Skeletal muscle tissue (tissue), 4 donors: ENCODE measurements around the gene ATF3. TPM values are rescaled to one million over a fixed set of nuclear protein-coding genes. Genes with fewer than 3 reads are reported as not detected.
A peak's percentile ranks its signal among the peaks of the same experiment; 100 is the strongest.

Experiments used
- H3K27ac ChIP-seq: one replicate; pipeline ENCODE4 v1.7.0; 2013; ENCODE audit warnings: mild to moderate bottlenecking, low read depth, low read length, inconsistent platforms
- H3K27me3 ChIP-seq, 3 donors: one replicate each; pipeline ENCODE4 v1.7.0; 2013; ENCODE audit warnings: low read length in 3 of 3; ENCODE audit not compliant: control insufficient read depth in 3 of 3, insufficient read depth in 3 of 3
- H3K36me3 ChIP-seq, 3 donors: one replicate each; pipeline ENCODE4 v1.7.0; 2013; ENCODE audit warnings: low read length in 3 of 3; ENCODE audit not compliant: control insufficient read depth in 3 of 3, insufficient read depth in 3 of 3
- H3K4me1 ChIP-seq, 3 donors: one replicate each; pipeline ENCODE4 v1.7.0; 2013; ENCODE audit warnings: low read length in 3 of 3, mild to moderate bottlenecking in 3 of 3; ENCODE audit not compliant: control insufficient read depth in 3 of 3, insufficient read depth in 3 of 3
- H3K4me3 ChIP-seq, 3 donors: one replicate each; pipeline ENCODE4 v1.7.0; 2013; ENCODE audit warnings: low read length in 3 of 3
- H3K9ac ChIP-seq, 3 donors: one replicate each; pipeline ENCODE4 v1.7.0; 2013; ENCODE audit warnings: low read length in 3 of 3, mild to moderate bottlenecking in 3 of 3, moderate library complexity in 2 of 3, low read depth in 1 of 3
- H3K9me3 ChIP-seq, 3 donors: one replicate each; pipeline ENCODE4 v1.7.0; 2013; ENCODE audit warnings: low read length in 3 of 3; ENCODE audit not compliant: control insufficient read depth in 3 of 3
- total RNA-seq: library from RNA; depleted of rRNA; stranded (reverse); fragments of >200 nt; gene quantifications from one replicate; pipeline ENCODE4 v1.2.3, GENCODE V29; 2014
- donor health status: Osteomylitis.

ATF3 gene
- total RNA-seq, 1 donor from 2014 or later, result 4.7 TPM

DNA sequence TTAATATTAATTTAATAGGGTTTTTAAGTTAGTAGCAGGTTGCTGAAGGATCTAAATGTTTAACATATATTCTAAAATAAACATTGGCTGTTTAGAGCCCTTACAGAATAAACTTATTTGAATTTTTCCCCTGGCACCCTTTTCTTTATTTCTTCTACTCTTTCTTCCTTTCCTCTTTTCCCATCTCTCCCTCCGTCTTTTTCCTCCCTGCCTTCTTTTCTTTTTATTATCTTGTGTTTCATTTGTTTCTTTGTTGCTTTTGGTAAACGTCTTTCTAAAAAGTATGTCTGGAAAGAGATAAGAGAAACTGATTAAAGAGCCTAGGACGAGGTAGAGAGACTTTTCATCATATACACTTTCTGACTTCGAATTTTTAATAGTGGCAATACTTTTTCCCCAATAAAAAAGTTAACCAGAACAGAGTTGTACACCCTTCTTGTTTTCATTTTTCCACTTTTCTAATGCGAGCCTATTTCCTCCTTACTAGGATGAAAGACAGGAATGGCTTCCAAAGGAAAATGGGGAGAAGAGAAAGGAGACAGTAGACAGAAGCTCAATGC lies 39.5 kb upstream of the ATF3 start:
- Histone ChIP-seq H3K9ac (no peak overlapping the region), H3K27me3 (no peaks in the 10 kb centered on the region), H3K4me1 (peaks cover 5 to 9% (median 5%) of the 10 kb centered on the region in 3 donors), H3K9me3 (no peaks in the 10 kb centered on the region), H3K4me3 (no peak overlapping the region), H3K27ac (no peak overlapping the region), H3K36me3 (no peaks in the 10 kb centered on the region)

DNA sequence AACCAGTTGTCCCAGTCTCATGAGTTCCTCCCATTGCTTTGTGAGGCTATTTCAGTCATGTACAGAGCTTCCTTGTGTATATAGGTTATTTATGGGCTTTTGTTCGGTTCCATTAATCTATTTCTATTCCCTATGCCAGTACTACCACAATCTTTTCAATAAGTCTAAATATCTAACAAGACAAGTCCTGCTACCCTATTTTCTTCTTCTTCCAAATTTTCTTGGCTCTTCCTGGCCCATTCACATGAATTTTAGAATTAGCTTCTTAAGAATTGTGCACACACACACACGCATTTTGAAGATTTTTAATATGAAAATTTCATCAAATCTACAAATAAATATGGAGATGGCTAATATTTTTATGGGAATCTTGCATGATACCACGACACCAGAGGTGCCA lies 33.8 kb upstream of the ATF3 start:
- no peaks in the 10 kb centered on the region for H3K36me3 ChIP-seq
- no peak overlapping the region for H3K27ac ChIP-seq
- no peak overlapping the region for H3K9ac ChIP-seq
- no peaks in the 10 kb centered on the region for H3K27me3 ChIP-seq
- H3K9me3 ChIP-seq, result no peaks in the 10 kb centered on the region
- no peaks in the 10 kb centered on the region for H3K4me1 ChIP-seq
- no peak overlapping the region for H3K4me3 ChIP-seq

DNA sequence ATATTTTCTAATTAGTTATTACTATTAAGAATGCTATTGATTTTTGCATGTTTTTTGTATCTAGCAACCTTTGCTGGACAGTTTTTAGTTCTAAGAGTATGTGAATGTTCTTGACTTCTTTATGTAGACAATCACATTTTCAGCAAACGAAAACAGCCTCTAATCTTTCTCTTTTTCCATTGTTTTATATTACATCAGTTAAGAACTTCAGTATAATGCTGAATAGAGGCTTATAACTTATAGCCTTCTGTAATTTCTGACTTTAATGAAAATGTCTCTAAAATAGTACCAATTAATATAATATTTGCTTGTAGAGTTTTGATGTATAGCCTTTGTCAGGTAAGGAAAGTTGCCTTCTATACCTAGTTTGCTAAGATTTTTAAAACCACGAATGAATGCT lies 33.2 kb upstream of the ATF3 start:
- Histone ChIP-seq H3K9ac (no peak overlapping the region), H3K36me3 (no peaks in the 10 kb centered on the region), H3K27me3 (no peaks in the 10 kb centered on the region), H3K4me1 (peaks cover 0 to 3% (median 0%) of the 10 kb centered on the region in 3 donors), H3K27ac (no peak overlapping the region), H3K9me3 (no peaks in the 10 kb centered on the region), H3K4me3 (no peak overlapping the region)

DNA sequence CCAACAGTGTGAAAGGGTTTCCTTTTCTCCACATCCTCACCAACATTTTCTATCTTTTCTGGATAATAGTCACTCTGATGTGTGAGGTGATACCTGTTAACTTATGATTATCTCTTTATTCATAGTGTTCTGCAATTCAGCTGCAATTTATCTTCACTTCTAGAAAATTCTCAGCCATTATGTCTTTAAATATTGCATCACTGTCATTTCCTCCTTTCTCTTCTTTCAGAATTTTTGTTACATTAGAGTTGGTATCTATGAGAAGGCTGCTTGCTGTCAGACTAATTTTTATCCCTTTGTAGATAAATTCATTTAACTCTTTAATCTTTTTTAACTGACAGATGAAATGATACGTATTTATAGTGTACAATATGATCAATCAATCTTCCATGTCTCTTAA lies 30.5 kb upstream of the ATF3 start:
- Histone ChIP-seq H3K27me3 (no peaks in the 10 kb centered on the region), H3K4me1 (peaks cover 0 to 3% (median 0%) of the 10 kb centered on the region in 3 donors), H3K9me3 (no peaks in the 10 kb centered on the region), H3K27ac (no peak overlapping the region), H3K36me3 (no peaks in the 10 kb centered on the region), H3K9ac (no peak overlapping the region), H3K4me3 (no peak overlapping the region)

DNA sequence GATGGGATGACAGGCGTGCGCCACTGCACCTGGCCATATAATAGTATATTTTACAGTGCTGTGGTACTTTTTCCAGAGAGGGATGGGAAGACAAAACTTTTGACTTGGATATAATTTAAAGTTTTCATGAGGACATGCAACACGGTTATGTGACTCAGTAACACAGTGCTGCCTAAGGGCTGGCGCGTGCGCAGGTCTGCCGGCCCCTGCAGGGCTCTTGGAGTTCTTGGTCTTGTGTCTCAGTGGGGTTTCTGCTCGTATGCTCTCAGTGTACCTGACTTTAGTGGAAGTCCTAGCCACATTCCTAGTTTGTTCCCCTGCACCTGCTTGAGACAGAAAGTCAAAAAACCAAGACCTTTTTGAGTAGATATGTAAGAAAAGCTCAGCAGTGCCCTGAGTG lies 27.5 kb upstream of the ATF3 start:
- H3K27ac ChIP-seq, result no peak overlapping the region
- no peaks in the 10 kb centered on the region for H3K9me3 ChIP-seq
- no peaks in the 10 kb centered on the region for H3K36me3 ChIP-seq
- H3K4me1 ChIP-seq, result peaks cover 0 to 3% (median 0%) of the 10 kb centered on the region in 3 donors
- no peak overlapping the region for H3K4me3 ChIP-seq
- H3K27me3 ChIP-seq, result peaks cover 0 to 3% (median 2%) of the 10 kb centered on the region in 3 donors
- H3K9ac ChIP-seq, result no peak overlapping the region

DNA sequence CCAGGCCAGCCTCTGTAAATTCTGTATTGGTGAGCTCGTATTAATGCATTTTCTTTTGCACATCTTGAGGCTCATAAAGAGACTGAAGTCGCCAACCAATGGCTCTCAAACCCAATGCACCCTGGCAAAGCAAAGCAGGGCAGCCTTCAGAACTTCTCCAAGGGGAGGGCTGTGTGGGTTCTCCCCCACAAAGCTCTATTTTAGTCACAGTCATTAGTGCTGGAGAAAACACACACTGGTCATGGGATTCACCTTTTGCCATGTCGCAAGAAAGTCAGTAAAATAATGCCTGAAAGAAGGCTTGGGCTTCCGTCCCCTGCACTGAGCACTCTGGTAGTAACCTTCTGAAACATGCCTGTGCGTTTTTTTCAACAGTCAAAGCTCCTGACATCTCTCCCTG lies 26.3 kb upstream of the ATF3 start:
- Histone ChIP-seq H3K9ac (peak overlapping the region in 1 of 3 donors; percentile 10), H3K27me3 (peaks cover 0 to 13% (median 3%) of the 10 kb centered on the region in 3 donors), H3K9me3 (no peaks in the 10 kb centered on the region), H3K27ac (no peak overlapping the region), H3K36me3 (no peaks in the 10 kb centered on the region), H3K4me1 (peaks cover 0 to 3% (median 0%) of the 10 kb centered on the region in 3 donors), H3K4me3 (no peak overlapping the region)

DNA sequence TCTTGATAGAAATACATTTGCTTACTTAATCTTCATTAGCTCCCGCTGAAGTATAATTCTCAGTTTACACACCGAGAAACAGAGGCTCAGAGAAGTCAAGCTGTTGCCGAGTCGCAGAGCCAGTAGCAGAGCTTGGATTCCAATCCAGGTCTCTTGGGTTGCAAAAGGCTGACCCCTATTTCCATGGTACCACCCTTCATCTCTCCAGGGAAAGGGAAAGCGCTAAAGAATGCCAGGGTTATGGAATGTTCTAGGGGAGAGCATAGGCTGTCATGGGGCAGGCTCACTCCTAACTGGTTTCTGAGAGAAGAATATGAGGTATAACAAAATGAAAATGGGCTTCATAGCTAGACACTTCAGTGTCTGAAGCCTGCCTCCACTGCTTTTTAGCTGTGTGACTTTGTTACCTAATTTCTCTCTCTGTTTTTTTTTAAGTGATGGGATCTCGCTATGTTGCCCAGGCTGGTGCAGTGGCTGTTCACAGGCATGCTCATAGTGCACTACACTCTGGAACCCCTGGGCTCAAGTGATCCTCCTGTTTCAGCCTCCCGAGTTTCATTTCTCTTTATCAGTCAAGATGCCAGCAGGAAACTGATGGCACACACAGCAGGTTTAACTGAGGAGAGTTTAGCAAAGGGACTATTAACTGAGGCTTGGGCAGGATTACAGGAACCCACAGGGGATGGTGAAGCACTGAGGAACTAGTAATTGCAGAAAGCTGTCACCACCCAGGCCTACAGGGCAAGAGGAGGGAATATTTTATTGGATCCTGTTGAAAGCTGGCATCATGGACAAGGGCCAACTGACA lies 25.5 kb upstream of the ATF3 start:
- Histone ChIP-seq H3K4me3 (no peak overlapping the region), H3K27me3 (peaks cover 3 to 19% (median 4%) of the 10 kb centered on the region in 3 donors), H3K36me3 (no peaks in the 10 kb centered on the region), H3K4me1 (peaks cover 0 to 3% (median 0%) of the 10 kb centered on the region in 3 donors), H3K9ac (no peak overlapping the region), H3K27ac (no peak overlapping the region), H3K9me3 (no peaks in the 10 kb centered on the region)

DNA sequence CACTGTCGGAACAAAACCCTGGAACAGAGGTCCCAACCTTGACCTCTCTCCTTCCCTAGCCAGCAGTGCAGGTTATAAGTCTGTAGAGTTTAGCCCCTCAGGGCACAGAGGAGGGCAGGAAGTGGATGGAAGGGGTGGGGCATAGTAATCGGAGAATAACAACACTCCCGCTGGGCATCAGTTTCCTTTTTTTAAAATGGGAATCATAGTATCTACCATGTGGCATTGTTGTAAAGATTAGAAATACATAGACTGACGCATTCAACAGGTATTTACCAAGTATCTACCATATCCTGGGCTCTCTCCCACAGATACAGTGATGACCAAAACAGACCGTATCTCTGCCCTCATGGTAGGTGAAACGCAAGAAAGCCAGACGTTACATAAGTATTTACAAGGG lies 24.9 kb upstream of the ATF3 start:
- Histone ChIP-seq H3K36me3 (no peaks in the 10 kb centered on the region), H3K9ac (no peak overlapping the region), H3K27ac (no peak overlapping the region), H3K4me1 (peaks cover 0 to 3% (median 0%) of the 10 kb centered on the region in 3 donors), H3K4me3 (no peak overlapping the region), H3K9me3 (no peaks in the 10 kb centered on the region), H3K27me3 (peaks cover 3 to 22% (median 9%) of the 10 kb centered on the region in 3 donors)

DNA sequence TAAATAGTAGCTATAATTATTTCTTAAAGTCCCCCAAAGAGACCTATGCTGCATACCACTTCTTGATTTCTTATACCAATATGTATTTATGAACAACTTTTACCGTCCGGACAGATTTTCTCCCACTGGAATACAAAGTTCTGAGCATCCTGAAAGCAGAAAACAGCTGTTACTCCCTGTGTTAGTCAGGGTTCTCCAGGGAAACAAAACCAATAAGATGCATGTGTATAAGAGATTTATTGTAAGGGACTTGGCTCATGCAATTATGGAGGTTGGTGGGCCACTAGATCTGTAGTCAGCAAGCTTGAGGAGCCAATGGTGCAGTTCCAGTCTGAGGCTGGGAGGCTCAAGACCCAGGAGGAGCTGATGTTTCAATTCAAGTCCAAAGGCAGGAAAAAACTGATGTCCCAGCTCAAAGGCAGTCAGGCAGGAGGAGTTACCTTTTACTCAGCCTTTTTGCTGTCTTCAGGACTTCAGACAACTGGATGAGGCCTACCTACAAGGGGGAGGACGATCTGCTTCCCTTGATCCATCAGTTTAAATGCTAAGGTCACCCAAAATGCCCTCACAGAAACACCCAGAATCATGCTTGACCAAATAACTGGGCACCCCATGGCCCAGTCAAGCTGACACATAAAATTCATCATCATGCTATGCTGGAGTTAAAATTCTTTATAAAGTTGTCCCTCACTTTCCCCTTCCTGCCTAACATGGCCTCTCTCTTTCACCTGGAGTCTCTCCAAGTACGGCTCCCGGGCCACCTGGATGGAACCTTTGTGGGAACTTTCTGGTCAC lies 24.3 kb upstream of the ATF3 start:
- Histone ChIP-seq H3K9ac (no peak overlapping the region), H3K4me1 (peaks cover 0 to 3% (median 0%) of the 10 kb centered on the region in 3 donors), H3K9me3 (no peaks in the 10 kb centered on the region), H3K27ac (no peak overlapping the region), H3K4me3 (no peak overlapping the region), H3K36me3 (no peaks in the 10 kb centered on the region), H3K27me3 (peaks cover 3 to 22% (median 9%) of the 10 kb centered on the region in 3 donors)

DNA sequence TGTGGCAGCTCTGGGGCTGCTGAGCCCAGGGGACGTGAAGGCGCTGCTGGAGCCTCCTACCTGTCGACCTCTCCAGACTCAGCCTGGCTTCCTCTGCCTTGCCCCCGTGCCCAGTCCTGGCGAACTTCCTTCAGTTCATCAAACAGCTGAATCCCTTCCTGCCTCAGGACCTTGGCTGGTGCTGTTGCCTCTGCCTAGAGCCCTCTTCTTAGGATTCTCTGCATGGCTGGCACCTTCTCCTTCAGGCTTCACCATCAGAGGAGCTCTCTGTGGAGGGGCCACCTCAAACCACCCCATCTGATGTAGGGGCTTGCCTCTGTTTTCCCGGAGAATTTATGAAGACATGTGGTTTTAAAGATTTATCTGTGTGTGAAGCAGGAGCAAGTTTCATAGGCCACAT lies 23.4 kb upstream of the ATF3 start:
- no peak overlapping the region for H3K27ac ChIP-seq
- no peak overlapping the region for H3K9ac ChIP-seq
- peaks cover 3 to 22% (median 9%) of the 10 kb centered on the region in 3 donors for H3K27me3 ChIP-seq
- H3K4me3 ChIP-seq, result no peak overlapping the region
- peaks cover 0 to 1% (median 0%) of the 10 kb centered on the region in 3 donors for H3K4me1 ChIP-seq
- no peaks in the 10 kb centered on the region for H3K9me3 ChIP-seq
- H3K36me3 ChIP-seq, result no peaks in the 10 kb centered on the region
